Thymus (tissue), 11 donors: ENCODE results near the gene CARNS1. TPM values are rescaled to one million over a fixed set of nuclear protein-coding genes. Genes with fewer than 3 reads are reported as not detected.
A peak's percentile ranks its signal among the peaks of the same experiment; 100 is the strongest.
"Not testable (repeated sequence)": the region's sequence is repeated elsewhere in the genome, so short reads cannot be mapped to it uniquely, and the experiment has no call there.

Experiments used
- DNase-seq, 9 donors: peaks; one replicate each; pipeline ENCODE4 v3.0.0-alpha.2; 2013; ENCODE audit warnings: low spot score in 9 of 9, low read depth in 6 of 9, missing footprints in 1 of 9
- H3K27ac ChIP-seq, 2 donors: one replicate each; pipeline ENCODE4 v1.5.1; 2013; ENCODE audit warnings: control low read depth in 1 of 2, low read depth in 1 of 2, low read length in 1 of 2, mild to moderate bottlenecking in 1 of 2, moderate library complexity in 1 of 2
- H3K27me3 ChIP-seq, 2 donors: one replicate each; pipeline ENCODE4 v1.5.1; 2013; ENCODE audit warnings: low read length in 1 of 2; ENCODE audit not compliant: control insufficient read depth in 2 of 2, insufficient read depth in 1 of 2
- H3K36me3 ChIP-seq, 2 donors: one replicate each; pipeline ENCODE4 v1.5.1; 2013; ENCODE audit warnings: low read length in 1 of 2, mild to moderate bottlenecking in 1 of 2, moderate library complexity in 1 of 2; ENCODE audit not compliant: control insufficient read depth in 2 of 2, insufficient read depth in 2 of 2
- H3K4me1 ChIP-seq, 2 donors: one replicate each; pipeline ENCODE4 v1.5.1; 2013; ENCODE audit warnings: low read length in 2 of 2; ENCODE audit not compliant: control insufficient read depth in 2 of 2, insufficient read depth in 2 of 2
- H3K4me3 ChIP-seq, 2 donors: one replicate each; pipeline ENCODE4 v1.5.1; 2013; ENCODE audit warnings: low read length in 2 of 2, control low read depth in 1 of 2, mild to moderate bottlenecking in 1 of 2
- H3K9me3 ChIP-seq, 2 donors: one replicate each; pipeline ENCODE4 v1.5.1; 2013; ENCODE audit warnings: low read length in 1 of 2, mild to moderate bottlenecking in 1 of 2; ENCODE audit not compliant: control insufficient read depth in 2 of 2, insufficient read depth in 1 of 2
- WGBS: extraction: QIAGEN DNeasy Blood & Tissue Kit; methylation state at CpG from one replicate; pipeline ENCODE4 v1.1.7; 2013; 5-methylcytosine and 5-hydroxymethylcytosine counted together
- polyA plus RNA-seq: library from polyadenylated mRNA; stranded (reverse); fragments of 200-250 nt; gene quantifications from one replicate; pipeline ENCODE4 v1.2.3, GENCODE V29; 2013
- total RNA-seq: library from RNA; stranded (reverse); fragments of 120-200 nt; gene quantifications from one replicate; pipeline ENCODE4 v1.2.4, GENCODE V29; 2013
- donor health status: healthy.

CARNS1 gene
- total and polyA plus RNA-seq, 2 donors: 0.57 to 1.7 TPM

DNA sequence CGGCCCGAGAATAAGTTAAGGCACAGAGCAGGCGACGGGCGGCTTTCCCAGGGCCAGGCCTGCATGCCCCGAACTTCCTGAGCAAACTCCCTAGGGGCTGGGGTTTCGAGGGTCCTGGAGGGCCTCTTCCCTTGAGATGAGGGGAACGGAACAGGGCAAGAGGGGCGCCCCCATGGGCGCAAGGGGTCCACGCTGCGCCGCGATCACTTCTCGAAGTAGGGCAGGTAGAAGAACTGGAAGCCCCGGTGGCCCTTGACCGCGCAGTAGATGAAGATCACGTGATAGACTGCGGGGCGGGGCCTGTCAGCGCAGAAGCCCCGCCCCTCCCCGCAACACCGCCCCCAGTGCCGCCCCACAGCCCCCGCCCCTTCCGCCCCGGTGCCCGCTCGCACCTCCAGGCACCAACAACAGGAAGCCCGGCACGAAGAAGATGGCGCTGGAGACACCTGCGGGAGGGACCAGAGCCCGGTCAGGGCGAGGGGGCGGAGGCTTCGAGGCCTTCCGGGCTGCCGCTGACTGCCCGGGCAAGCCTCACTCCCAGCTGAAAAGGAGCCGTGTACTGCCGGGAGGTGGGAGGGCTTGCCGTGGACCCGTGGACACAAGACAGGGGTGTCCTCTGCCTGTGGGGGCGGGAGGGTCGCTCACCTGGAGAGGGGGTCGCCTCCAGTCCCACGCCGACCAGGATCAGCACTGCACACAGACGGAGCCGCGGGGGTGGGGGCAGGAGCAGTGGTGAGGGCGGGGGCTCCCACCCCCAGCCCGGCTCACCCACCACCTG, 49.1 kb downstream of the CARNS1 start:
- WGBS: 12% methylated on average over 56 of the region's 56 CpGs
- peak overlapping the region; percentile 95 to 99 for H3K27ac ChIP-seq
- H3K4me1 ChIP-seq: peaks cover 33 to 53% of the 10 kb centered on the region in 2 donors
- H3K27me3 ChIP-seq: no peaks in the 10 kb centered on the region
- peak in 8 of 9 donors; percentile 74 to 93 (median 84) for DNase-seq
- H3K4me3 ChIP-seq: peak overlapping the region; percentile 90 to 95
- H3K36me3 ChIP-seq: peaks cover 6 to 7% of the 10 kb centered on the region in 2 donors
- peaks cover 0 to 7% of the 10 kb centered on the region in 2 donors for H3K9me3 ChIP-seq

DNA sequence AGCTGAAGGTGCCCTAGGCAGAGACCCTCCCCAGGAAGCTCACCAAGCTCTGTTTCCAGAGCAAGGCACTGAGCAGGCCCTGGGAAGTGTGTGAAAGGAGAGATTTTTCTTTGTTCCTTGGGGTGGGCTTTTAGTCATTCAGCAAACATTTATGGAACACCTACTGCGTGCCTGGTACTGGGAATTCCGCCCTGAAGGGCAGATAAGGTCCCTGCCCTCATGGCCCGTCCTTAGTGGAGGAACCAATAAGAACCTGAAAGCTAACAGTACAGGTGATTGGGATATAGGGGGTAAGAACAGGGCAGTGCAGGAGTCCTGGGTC, 49.7 kb downstream of the CARNS1 start:
- 90% methylated on average over 3 of the region's 3 CpGs for WGBS
- Histone ChIP-seq H3K27me3 (no peaks in the 10 kb centered on the region), H3K4me1 (peaks cover 33 to 57% of the 10 kb centered on the region in 2 donors), H3K4me3 (peak overlapping the region; percentile 90 to 95), H3K27ac (peak overlapping the region; percentile 95 to 99), H3K36me3 (peaks cover 6 to 7% of the 10 kb centered on the region in 2 donors), H3K9me3 (peaks cover 0 to 7% of the 10 kb centered on the region in 2 donors)
- no peak for DNase-seq

DNA sequence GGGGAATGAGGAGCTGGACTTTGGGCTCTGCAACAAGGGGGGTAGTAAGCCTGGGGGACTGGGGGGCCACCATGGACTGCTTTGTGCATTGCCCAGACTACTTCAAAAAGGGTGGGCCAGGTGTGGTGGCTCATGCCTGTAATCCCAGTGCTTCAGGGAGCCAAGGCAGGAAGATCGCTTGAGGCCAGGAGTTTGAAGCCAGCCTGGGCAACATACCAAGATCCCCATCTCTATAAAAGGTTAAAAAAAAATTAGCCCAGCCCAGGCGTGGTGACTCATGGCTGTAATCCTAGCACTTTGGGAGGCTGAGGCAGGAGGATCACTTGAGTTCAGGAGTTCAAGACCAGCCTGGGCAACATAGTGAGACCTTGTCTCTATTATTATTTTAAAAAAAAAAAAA, 50.1 kb downstream of the CARNS1 start:
- not testable (repeated sequence) for H3K9me3 ChIP-seq, H3K27me3 ChIP-seq, H3K36me3 ChIP-seq, DNase-seq
- Histone ChIP-seq H3K4me1 (peaks cover 33 to 57% of the 10 kb centered on the region in 2 donors), H3K27ac (peak overlapping the region; percentile 95 to 99), H3K4me3 (peak overlapping the region; percentile 90 to 95)
- 96% methylated on average over 2 of the region's 2 CpGs for WGBS

DNA sequence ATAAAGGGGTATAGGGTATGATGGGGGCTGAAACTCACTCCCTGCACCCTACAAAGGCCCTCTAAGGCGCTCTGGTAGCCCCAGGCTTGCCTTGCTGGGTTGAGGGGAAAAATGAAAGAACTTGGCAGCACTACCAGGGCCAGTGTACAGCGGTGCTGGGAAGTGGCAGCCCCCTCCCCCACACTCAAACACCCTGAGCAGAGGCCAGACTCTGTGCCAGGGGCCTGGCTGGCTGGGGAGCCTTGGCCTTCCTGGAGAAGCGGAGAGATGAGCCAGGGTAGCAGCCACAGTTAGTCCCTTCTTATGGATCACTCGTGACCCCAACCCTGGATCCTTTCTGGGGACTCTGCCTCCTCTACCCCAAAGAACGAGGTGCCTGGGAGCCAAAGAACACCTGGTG, 50.9 kb downstream of the CARNS1 start:
- H3K9me3 ChIP-seq: peaks cover 0 to 7% of the 10 kb centered on the region in 2 donors
- peaks cover 6 to 7% of the 10 kb centered on the region in 2 donors for H3K36me3 ChIP-seq
- WGBS: 96% methylated on average over 5 of the region's 5 CpGs
- no peak for DNase-seq
- H3K4me1 ChIP-seq: peaks cover 33 to 57% of the 10 kb centered on the region in 2 donors
- H3K4me3 ChIP-seq: no peak overlapping the region
- H3K27me3 ChIP-seq: no peaks in the 10 kb centered on the region
- H3K27ac ChIP-seq: peak overlapping the region; percentile 36 to 52

DNA sequence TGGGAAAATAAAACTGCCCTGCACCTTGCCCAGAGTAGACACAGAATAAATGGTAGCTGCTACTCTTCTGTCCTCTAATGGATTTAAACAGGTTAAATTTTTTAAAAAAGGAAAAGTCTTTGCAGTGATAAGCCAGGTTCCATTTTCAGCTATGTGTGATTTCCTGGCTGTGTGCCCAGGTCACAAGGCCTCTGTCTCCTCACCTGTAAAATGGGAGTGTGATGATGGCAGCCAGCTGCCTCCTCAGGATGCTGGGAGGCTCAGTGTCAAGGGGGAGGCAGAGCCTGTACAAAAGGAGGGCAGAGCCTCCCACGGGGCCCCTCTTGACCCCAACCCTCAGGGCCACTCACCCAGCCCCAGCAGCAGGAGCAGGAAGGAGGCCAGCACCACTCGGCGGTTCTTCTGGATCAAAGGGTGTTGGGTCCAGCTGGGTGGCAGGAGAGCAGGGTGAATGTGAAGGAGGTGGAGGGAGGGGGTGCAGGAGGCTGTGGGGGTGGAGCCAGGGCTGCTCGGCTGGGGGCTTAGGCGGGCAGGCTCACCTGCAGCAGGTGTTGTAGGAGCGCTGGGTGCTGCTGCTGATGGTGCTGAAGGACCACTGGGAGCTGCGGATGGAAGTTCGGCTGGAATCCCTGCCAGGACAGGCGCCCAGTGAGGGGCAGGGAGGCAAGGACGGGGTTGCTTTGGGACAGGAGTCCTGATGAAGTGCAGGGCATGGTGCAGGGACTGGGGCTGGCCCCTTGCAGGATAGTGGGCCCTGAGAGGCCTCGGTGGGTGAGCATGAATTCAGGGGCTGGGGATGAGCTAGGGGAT, 51.7 kb downstream of the CARNS1 start:
- Histone ChIP-seq H3K36me3 (peaks cover 6 to 7% of the 10 kb centered on the region in 2 donors), H3K4me1 (peaks cover 33 to 57% of the 10 kb centered on the region in 2 donors), H3K27me3 (no peaks in the 10 kb centered on the region), H3K27ac (peak overlapping the region; percentile 36 to 52), H3K4me3 (no peak overlapping the region), H3K9me3 (peaks cover 0 to 7% of the 10 kb centered on the region in 2 donors)
- DNase-seq: no peak
- WGBS: 94% methylated on average over 11 of the region's 11 CpGs

DNA sequence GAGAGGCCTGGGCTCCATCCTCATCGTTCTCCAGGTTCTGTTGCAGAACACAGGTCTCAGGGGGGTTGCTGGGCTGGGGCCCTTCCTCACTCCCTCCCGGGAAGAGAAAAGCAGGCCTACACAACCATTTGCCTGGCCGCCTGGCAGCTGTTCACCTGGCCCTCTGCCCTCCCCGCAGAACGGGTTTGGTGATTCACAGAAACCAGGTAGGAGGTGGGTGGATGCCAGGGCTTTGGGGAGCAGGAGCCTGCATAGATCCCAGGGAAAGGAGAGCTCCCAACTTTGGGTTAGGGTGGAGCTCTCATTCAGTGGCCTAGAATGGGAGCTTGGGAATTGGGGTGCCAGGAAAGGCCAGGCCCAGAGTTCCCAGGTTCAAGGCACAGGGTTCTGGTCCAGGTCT, 52.6 kb downstream of the CARNS1 start:
- no peak for DNase-seq
- Histone ChIP-seq H3K4me3 (peak overlapping the region; percentile 66 to 95), H3K27me3 (no peaks in the 10 kb centered on the region), H3K9me3 (peaks cover 0 to 7% of the 10 kb centered on the region in 2 donors), H3K4me1 (peaks cover 33 to 57% of the 10 kb centered on the region in 2 donors), H3K36me3 (peaks cover 6 to 7% of the 10 kb centered on the region in 2 donors), H3K27ac (peak overlapping the region in 1 of 2 donors; percentile 40)
- WGBS: 77% methylated on average over 5 of the region's 5 CpGs

DNA sequence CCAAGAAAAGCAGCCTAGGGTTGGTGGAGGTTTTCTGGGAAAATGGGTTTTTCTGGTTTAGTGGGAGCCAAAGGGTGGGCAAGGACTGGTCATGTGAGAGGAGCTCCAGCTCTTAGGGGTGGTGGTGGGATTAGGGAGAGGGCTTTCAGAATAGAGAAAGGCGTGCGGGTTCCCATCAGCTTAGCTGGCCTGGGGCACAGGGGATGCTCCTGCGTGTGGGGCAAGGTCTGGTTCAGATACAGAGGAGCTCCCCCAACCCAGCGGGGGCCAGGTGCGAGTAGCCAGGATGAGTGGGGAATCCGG, 52.9 kb downstream of the CARNS1 start:
- Histone ChIP-seq H3K4me3 (peak overlapping the region; percentile 66 to 95), H3K27me3 (no peaks in the 10 kb centered on the region), H3K4me1 (peaks cover 33 to 57% of the 10 kb centered on the region in 2 donors), H3K36me3 (peaks cover 6 to 7% of the 10 kb centered on the region in 2 donors), H3K9me3 (peaks cover 0 to 7% of the 10 kb centered on the region in 2 donors), H3K27ac (peak overlapping the region; percentile 62 to 80)
- 7% methylated on average over 6 of the region's 6 CpGs for WGBS
- no peak for DNase-seq

DNA sequence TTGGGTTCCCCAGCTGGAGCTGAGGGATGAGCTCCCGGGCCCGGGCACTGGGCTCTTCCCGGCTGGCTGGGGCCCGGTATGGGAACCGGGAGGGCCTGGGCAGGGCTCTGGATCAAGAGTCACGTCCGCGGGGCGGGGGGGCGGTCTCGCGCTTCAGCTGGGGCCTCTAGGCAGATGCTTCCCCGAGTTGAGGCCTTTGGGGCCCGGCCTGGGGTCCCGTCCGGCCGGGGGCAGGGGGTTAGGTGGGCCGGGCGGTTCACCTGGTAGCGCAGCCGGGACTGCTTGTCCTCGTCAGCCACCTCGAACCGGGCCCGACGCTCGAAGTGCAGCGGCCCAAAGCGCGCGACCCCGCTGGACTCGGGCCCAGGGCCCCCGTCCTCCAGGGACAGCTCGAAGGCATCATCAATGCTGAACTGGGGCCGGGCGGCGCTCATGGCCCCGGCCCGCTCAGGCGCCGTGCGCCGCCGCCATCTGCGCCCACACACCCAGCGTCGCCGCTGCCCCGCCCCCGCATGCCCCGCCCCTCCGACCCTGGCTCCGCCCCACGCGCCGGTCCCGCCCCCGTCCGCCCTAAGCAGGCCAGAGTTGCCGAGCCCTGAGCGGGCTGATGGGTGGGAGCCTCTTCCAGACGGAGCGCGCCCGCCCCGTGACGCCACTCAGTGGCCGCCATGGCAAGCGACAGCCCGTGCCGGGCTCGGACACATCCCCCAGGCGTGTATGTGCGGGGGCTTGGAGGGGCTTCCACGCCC, 53.5 kb downstream of the CARNS1 start, which contains the start of gene TMEM134:
Gene TMEM134, minus strand, starts transcription at position 493 of the 749 bp plus-strand sequence. Its CDS starts 59 bp downstream, at position 434.
- H3K27me3 ChIP-seq: no peaks in the 10 kb centered on the region
- peaks cover 6 to 7% of the 10 kb centered on the region in 2 donors for H3K36me3 ChIP-seq
- H3K27ac ChIP-seq: peak within 1 kb of the TSS; percentile 80 to 83
- WGBS: under 1% methylated on average over 76 of the region's 76 CpGs
- peaks cover 0 to 7% of the 10 kb centered on the region in 2 donors for H3K9me3 ChIP-seq
- H3K4me1 ChIP-seq: peaks cover 31 to 52% of the 10 kb centered on the region in 2 donors
- H3K4me3 ChIP-seq: peak within 1 kb of the TSS; percentile 66 to 95
- peak in 7 of 9 donors; percentile 75 to 94 (median 86) for DNase-seq
